HG03558 (cell line): ENCODE measurements around the gene DEXI.
"Not testable (repeated sequence)": the region's sequence is repeated elsewhere in the genome, so short reads cannot be mapped to it uniquely, and the experiment has no call there.

Experiments used
- ATAC-seq: cut with Tn5 transposase; IDR thresholded peaks from one replicate; pipeline ENCODE4 v1.9.1; 2021; ENCODE audit warnings: moderate number of reproducible peaks; ENCODE audit not compliant: unreplicated experiment; ENCODE audit errors: extremely low read depth

DEXI gene

GRCh38 chr16:10944249-10945064 is 2.2 kb upstream of the DEXI start, which contains the start of gene CLEC16A:
Gene CLEC16A (plus strand): TSS chr16:10944564. CDS start chr16:10944718, 154 bp downstream.
- ATAC-seq, result peak; percentile 47

GRCh38 chr16:10943064-10943353 is 741 bp upstream of the DEXI start:
- ATAC-seq, result no peak

GRCh38 chr16:10941935-10942351 is 325 bp downstream of the DEXI start:
- not testable (repeated sequence) for ATAC-seq

GRCh38 chr16:10941127-10941933 is 938 bp downstream of the DEXI start:
- ATAC-seq, result no peak

- ATAC-seq, result no peak
Measured at GRCh38 chr16:10940501-10941079, 1.7 kb downstream of the DEXI start.

GRCh38 chr16:10939649-10940234 is 2.5 kb downstream of the DEXI start:
- ATAC-seq, result no peak

GRCh38 chr16:10938796-10939648 is 3.2 kb downstream of the DEXI start:
- no peak for ATAC-seq

GRCh38 chr16:10938321-10938720 is 3.9 kb downstream of the DEXI start:
- ATAC-seq, result no peak

- ATAC-seq, result no peak
Measured at GRCh38 chr16:10937068-10937859, 5.0 kb downstream of the DEXI start.

- ATAC-seq, result no peak
Measured at GRCh38 chr16:10936272-10936984, 5.8 kb downstream of the DEXI start.

- ATAC-seq, result no peak
Measured at GRCh38 chr16:10935226-10935915, 6.9 kb downstream of the DEXI start.

- no peak for ATAC-seq
Measured at GRCh38 chr16:10934325-10935107, 7.8 kb downstream of the DEXI start.

GRCh38 chr16:10933865-10934264 is 8.4 kb downstream of the DEXI start:
- no peak for ATAC-seq

GRCh38 chr16:10932959-10933710 is 9.1 kb downstream of the DEXI start:
- ATAC-seq, result no peak

GRCh38 chr16:10931977-10932632 is 10.2 kb downstream of the DEXI start:
- ATAC-seq, result no peak

- no peak for ATAC-seq
Measured at GRCh38 chr16:10931134-10931533, 11.1 kb downstream of the DEXI start.
